Right ventricle myocardium superior (tissue), 1 donor: ENCODE data around the gene PHTF1. TPM values are rescaled to one million over a fixed set of nuclear protein-coding genes. Genes with fewer than 3 reads are reported as not detected.

Experiments used
- ATAC-seq: fragments of 200-7000 bp; cut with Tn5 transposase; one replicate; pipeline ENCODE4 v1.9.1; 2020; ENCODE audit warnings: mild to moderate bottlenecking; ENCODE audit not compliant: poor library complexity
- DNase-seq: peaks from one replicate; pipeline ENCODE4 v3.0.0-alpha.2; 2020
- intact Hi-C: fragments of 100-400 bp; cut with DNase I; formaldehyde crosslinking; loops from one replicate; pipeline ENCODE4 v1.11.2; 2022
- total RNA-seq: library from RNA; stranded (reverse); fragmentation: NEBNext Ultra II Directional; extraction: Animal tissue kit (Norgen Biotek cat#: 25700); gene quantifications from one replicate; pipeline ENCODE4 v1.2.1, GENCODE V29; 2021
- donor health status: DM: no; HTN: yes; CAD: no; lungs with severe emphysema.

The PHTF1 gene
- total RNA-seq, 1 donor from 2014 or later: 6.5 TPM

GRCh38 chr1:113648478-113648877, 110.8 kb downstream of the PHTF1 start:
- ATAC-seq: no peak
- no peak for DNase-seq
- intact Hi-C loops: no loop called here

- ATAC-seq: no peak
- no peak for DNase-seq
- intact Hi-C loops: no loop called here
Measured at GRCh38 chr1:113647164-113647563, 112.1 kb downstream of the PHTF1 start.

Other genes starting within 250 kb of the PHTF1 start
- gene RSBN1, start 53.0 kb upstream of the PHTF1 start, total RNA-seq: 9.6 TPM
- 0.35 TPM for gene PTPN22, start 112.2 kb upstream of the PHTF1 start, total RNA-seq
- gene BCL2L15, start 128.1 kb upstream of the PHTF1 start, total RNA-seq: not detected
- gene AP4B1, start 145.3 kb upstream of the PHTF1 start, total RNA-seq: 11.4 TPM
- gene DCLRE1B, start 145.8 kb upstream of the PHTF1 start, total RNA-seq: 2.2 TPM
- 52.4 TPM for gene HIPK1, start 169.8 kb upstream of the PHTF1 start, total RNA-seq
- 10.9 TPM for gene OLFML3, start 220.0 kb upstream of the PHTF1 start, total RNA-seq